ENCODE measurements around the gene HERC5. TPM values are rescaled to one million over a fixed set of nuclear protein-coding genes. Genes with fewer than 3 reads are reported as not detected.
"Not testable (repeated sequence)": the region's sequence is repeated elsewhere in the genome, so short reads cannot be mapped to it uniquely, and the experiment has no call there.

Gene HERC5
- total and polyA plus RNA-seq, 2 experiments from 2014 or later = 0.10 to 0.32 TPM

DNA sequence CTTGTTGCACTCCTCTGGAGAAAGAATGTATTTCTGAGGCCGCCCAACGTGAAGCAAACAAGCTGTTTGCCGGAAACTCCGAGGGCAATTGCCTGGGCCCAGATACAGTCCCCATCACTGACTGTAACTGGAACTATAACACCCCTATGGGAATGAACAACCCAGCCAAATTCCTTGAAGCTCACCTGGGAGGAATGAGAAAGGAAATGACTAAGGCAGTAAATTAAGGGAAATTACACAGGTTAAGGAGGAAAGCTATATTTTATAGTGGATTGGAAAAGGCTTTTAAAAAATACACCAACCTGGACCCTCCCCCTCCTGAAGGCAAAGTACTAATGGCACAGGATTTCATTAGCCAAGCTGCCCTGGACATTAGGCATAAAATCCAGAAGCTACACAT is 11.7 kb upstream of the HERC5 start:
- Histone ChIP-seq H3F3A (ENCODE audit: insufficient read depth) (no peaks in the 10 kb centered on the region), H2AFZ (no peak overlapping the region), H3K9ac (no peak overlapping the region), H3K4me2 (ENCODE audit: unreplicated experiment) (no peak overlapping the region), H4K20me1 (ENCODE audit: insufficient read depth) (no peaks in the 10 kb centered on the region), H3K27ac (no peak overlapping the region), H3K79me2 (ENCODE audit: insufficient read depth) (no peaks in the 10 kb centered on the region), H3K9me3 (ENCODE audit: low read depth) (no peaks in the 10 kb centered on the region), H3K4me3 (no peak overlapping the region), H3K9me2 (ENCODE audit: insufficient read depth) (no peaks in the 10 kb centered on the region), H3K36me3 (ENCODE audit: low read depth) (no peaks in the 10 kb centered on the region), H3K4me1 (ENCODE audit: insufficient read depth) (no peaks in the 10 kb centered on the region), H3K27me3 (replicated peaks; ENCODE audit: insufficient read depth) (no peaks in the 10 kb centered on the region)
- no peak for DNase-seq
- 62 to 74% methylated on average over 4 of the region's 4 CpGs for WGBS, 2 experiments (ENCODE audit: low coverage in 1 of 2, low lambda C conversion rate in 2 of 2, missing lambda C conversion rate in 2 of 2)
- in situ Hi-C loops (cut with MboI) = no loop called here
- TF ChIP-seq EZH2 (IDR thresholded peaks at IDR 0.05; ENCODE audit: insufficient read depth, poor library complexity, severe bottlenecking) (no peak), EZH2phosphoT487 (IDR thresholded peaks at IDR 0.05; ENCODE audit: insufficient read depth, low read depth) (no peak)

GRCh38 chr4:88446124-88446523 is 10.8 kb upstream of the HERC5 start:
- Histone ChIP-seq H3K79me2 (ENCODE audit: insufficient read depth) (no peaks in the 10 kb centered on the region), H2AFZ (no peak overlapping the region), H3K9me3 (ENCODE audit: low read depth) (no peaks in the 10 kb centered on the region), H3K27me3 (replicated peaks; ENCODE audit: insufficient read depth) (no peaks in the 10 kb centered on the region), H3K27ac (no peak overlapping the region), H3F3A (ENCODE audit: insufficient read depth) (no peaks in the 10 kb centered on the region), H3K4me1 (ENCODE audit: insufficient read depth) (no peaks in the 10 kb centered on the region), H4K20me1 (ENCODE audit: insufficient read depth) (no peaks in the 10 kb centered on the region), H3K9me2 (ENCODE audit: insufficient read depth) (no peaks in the 10 kb centered on the region), H3K36me3 (ENCODE audit: low read depth) (no peaks in the 10 kb centered on the region), H3K4me2 (ENCODE audit: unreplicated experiment) (no peak overlapping the region), H3K4me3 (no peak overlapping the region), H3K9ac (no peak overlapping the region)
- WGBS, 2 experiments (ENCODE audit: low coverage in 1 of 2, low lambda C conversion rate in 2 of 2, missing lambda C conversion rate in 2 of 2) = 25 to 48% methylated on average over 3 of the region's 3 CpGs
- in situ Hi-C loops (cut with MboI) = no loop called here
- TF ChIP-seq EZH2 (IDR thresholded peaks at IDR 0.05; ENCODE audit: insufficient read depth, poor library complexity, severe bottlenecking) = no peak
- no peak for TF ChIP-seq EZH2phosphoT487 (IDR thresholded peaks at IDR 0.05; ENCODE audit: insufficient read depth, low read depth)
- DNase-seq = peak; percentile 14

DNA sequence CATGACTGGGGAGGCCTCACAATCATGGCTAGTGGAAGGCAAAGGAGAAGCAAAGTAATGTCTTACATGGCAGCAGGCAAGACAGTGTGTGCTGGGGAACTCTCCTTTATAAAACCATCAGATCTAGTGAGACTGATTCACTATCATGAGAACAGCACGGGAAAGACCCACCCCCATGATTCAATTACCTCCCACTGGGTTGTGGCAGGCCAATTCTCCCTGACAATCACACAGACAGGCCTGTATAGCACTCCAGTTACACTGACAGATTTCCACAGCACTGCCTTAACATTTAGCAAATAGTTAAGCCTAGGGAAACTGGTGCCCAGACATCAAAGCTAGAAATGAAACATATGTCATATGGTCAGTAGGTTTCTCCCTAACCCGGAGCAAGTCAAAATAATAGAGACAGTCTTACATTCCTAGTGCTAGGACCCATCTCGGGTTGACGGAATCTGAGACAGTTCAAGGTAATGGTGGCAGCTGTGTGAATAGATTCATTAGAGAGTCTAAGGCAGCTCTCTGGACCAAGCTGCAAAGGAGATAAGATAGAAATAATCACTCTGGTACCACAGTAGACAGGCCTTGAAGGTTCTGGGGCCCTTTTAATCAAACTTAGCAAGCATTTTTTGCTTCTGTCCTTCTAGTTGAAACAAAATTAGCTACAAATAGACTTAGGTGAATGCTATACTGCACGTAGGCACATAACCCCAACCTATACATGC is 9.4 kb upstream of the HERC5 start:
- Histone ChIP-seq H3K27ac (no peak overlapping the region), H3K27me3 (replicated peaks; ENCODE audit: insufficient read depth) (no peaks in the 10 kb centered on the region), H3K36me3 (ENCODE audit: low read depth) (no peaks in the 10 kb centered on the region), H2AFZ (no peak overlapping the region), H3K9me2 (ENCODE audit: insufficient read depth) (no peaks in the 10 kb centered on the region), H3K9me3 (ENCODE audit: low read depth) (no peaks in the 10 kb centered on the region), H4K20me1 (ENCODE audit: insufficient read depth) (no peaks in the 10 kb centered on the region), H3K4me3 (no peak overlapping the region), H3K79me2 (ENCODE audit: insufficient read depth) (no peaks in the 10 kb centered on the region), H3K4me1 (ENCODE audit: insufficient read depth) (no peaks in the 10 kb centered on the region), H3F3A (ENCODE audit: insufficient read depth) (no peaks in the 10 kb centered on the region), H3K9ac (no peak overlapping the region), H3K4me2 (ENCODE audit: unreplicated experiment) (no peak overlapping the region)
- no peak for DNase-seq
- in situ Hi-C loops (cut with MboI) = no loop called here
- WGBS, 2 experiments (ENCODE audit: low coverage in 1 of 2, low lambda C conversion rate in 2 of 2, missing lambda C conversion rate in 2 of 2) = 59 to 61% methylated on average over 5 of the region's 5 CpGs
- no peak for TF ChIP-seq EZH2 (IDR thresholded peaks at IDR 0.05; ENCODE audit: insufficient read depth, poor library complexity, severe bottlenecking)

GRCh38 chr4:88448211-88448765 is 8.6 kb upstream of the HERC5 start:
- H3K4me2 ChIP-seq (ENCODE audit: unreplicated experiment); DNase-seq; H3K4me1 ChIP-seq (ENCODE audit: insufficient read depth); H3K9ac ChIP-seq; H3K9me3 ChIP-seq (ENCODE audit: low read depth); H3K27me3 ChIP-seq (replicated peaks; ENCODE audit: insufficient read depth); H4K20me1 ChIP-seq (ENCODE audit: insufficient read depth); in situ Hi-C loops (cut with MboI); H3K27ac ChIP-seq; H3F3A ChIP-seq (ENCODE audit: insufficient read depth); H3K36me3 ChIP-seq (ENCODE audit: low read depth); H2AFZ ChIP-seq; H3K4me3 ChIP-seq; H3K9me2 ChIP-seq (ENCODE audit: insufficient read depth); H3K79me2 ChIP-seq (ENCODE audit: insufficient read depth): not testable (repeated sequence)
- 67 to 70% methylated on average over 7 of the region's 7 CpGs for WGBS, 2 experiments (ENCODE audit: low coverage in 1 of 2, low lambda C conversion rate in 2 of 2, missing lambda C conversion rate in 2 of 2)

- in situ Hi-C loops (cut with MboI) = no loop called here
- H3K9me2 ChIP-seq (ENCODE audit: insufficient read depth) = no peaks in the 10 kb centered on the region
These were observed 8.0 kb upstream of the HERC5 start for GRCh38 chr4:88448889-88449288.

More at GRCh38 chr4:88448889-88449288, 8.0 kb upstream of the HERC5 start:
- no peaks in the 10 kb centered on the region for H3K9me3 ChIP-seq (ENCODE audit: low read depth)
- H3K9ac ChIP-seq = no peak overlapping the region
- H3K36me3 ChIP-seq (ENCODE audit: low read depth) = no peaks in the 10 kb centered on the region
- no peaks in the 10 kb centered on the region for H3K27me3 ChIP-seq (replicated peaks; ENCODE audit: insufficient read depth)
- H3K4me2 ChIP-seq (ENCODE audit: unreplicated experiment) = no peak overlapping the region
- H3K79me2 ChIP-seq (ENCODE audit: insufficient read depth) = no peaks in the 10 kb centered on the region
- no peak overlapping the region for H2AFZ ChIP-seq
- no peaks in the 10 kb centered on the region for H4K20me1 ChIP-seq (ENCODE audit: insufficient read depth)
- H3K4me1 ChIP-seq (ENCODE audit: insufficient read depth) = no peaks in the 10 kb centered on the region
- H3K27ac ChIP-seq = no peak overlapping the region
- no peak overlapping the region for H3K4me3 ChIP-seq
- no peak for DNase-seq
- TF ChIP-seq EZH2phosphoT487 (IDR thresholded peaks at IDR 0.05; ENCODE audit: insufficient read depth, low read depth) (no peak), EZH2 (IDR thresholded peaks at IDR 0.05; ENCODE audit: insufficient read depth, poor library complexity, severe bottlenecking) (no peak)
- no peaks in the 10 kb centered on the region for H3F3A ChIP-seq (ENCODE audit: insufficient read depth)
